HepG2 (cell line): Measurements from ENCODE around the gene PKD1L1.

Source experiments
- MTA1 ChIP-seq: sonication (generic); formaldehyde crosslinking; IDR thresholded peaks from 2 replicates; pipeline ENCODE4 v1.4.0; 2020; ENCODE audit warnings: missing genetic modification reagents, mild to moderate bottlenecking, borderline replicate concordance
- RFX5 ChIP-seq: IDR thresholded peaks from 2 replicates; pipeline ENCODE4 v1.6.1; 2011; ENCODE audit warnings: low read depth, low read length, improper control_type of control experiment

- TF ChIP-seq RFX5, result no peak
- TF ChIP-seq MTA1 (CRISPR knock-in tag), result no peak
Observed at GRCh38 chr7:47788083-47788482, 160.2 kb downstream of the PKD1L1 start.
